TTC549 (cell line): ENCODE results near the gene TCEANC2.

Experiments
- FAIRE-seq: peaks from 2 replicates; lab custom pipeline; 2012; peaks lifted over from hg19 to GRCh38; lab: Jason Lieb, UNC

Gene TCEANC2

DNA sequence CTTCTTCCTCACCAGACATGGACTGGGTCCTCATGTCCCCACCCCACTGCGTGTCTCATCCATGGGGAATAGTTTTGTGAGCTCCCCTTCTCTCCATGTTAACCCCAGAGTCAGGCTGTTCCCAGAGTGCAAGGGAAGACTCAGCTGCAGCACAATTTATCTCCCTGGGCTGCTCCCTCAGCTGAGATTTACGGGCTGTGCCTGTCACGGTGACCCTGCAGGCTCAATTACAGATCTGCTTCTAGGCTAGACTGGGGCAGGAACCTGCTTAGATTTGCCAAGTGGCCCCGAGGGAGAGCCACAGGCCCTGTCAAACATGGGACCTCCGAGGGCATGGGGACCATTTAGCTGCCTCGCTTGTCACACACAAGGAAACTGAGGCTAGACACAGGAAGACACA, 61.5 kb downstream of the TCEANC2 start:
- no peak for FAIRE-seq

- no peak for FAIRE-seq
Observed at GRCh38 chr1:54115520-54115919, 62.1 kb downstream of the TCEANC2 start.

DNA sequence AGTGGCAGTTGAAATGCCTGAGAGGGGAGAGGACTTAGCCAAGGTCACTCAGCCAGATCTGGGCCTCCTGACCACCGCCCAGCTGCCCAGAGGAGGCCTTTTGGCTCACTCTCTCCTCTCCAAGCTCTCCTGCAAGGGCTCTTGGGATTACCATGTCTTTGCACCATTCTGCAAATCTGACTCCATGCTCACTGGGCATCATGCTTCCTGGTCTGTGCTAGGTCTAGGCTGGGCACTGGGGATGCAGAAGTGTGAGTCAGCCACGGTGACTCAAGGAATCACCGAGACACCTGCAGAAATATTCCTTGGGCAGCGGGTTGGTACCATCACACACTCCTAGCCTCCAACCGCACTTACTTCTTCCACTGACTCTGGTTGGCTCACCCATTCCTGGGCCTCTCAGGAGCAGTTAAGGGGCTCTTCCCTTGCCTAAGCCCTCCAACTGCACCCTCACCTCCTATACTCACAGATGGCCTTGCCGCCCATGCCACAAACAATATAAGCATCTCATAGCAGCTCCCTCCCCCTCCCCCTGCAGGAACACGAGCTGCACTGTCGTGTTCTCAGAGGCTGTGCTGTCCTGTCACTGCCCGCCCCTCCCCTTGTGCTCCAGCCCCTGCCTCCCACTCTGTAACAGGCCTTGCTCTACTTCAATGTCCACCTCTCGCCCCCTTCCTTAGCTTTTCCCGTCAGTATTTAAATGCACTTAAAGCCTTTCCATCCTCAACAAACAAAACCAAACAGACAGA, 64.6 kb downstream of the TCEANC2 start:
- FAIRE-seq = no peak

DNA sequence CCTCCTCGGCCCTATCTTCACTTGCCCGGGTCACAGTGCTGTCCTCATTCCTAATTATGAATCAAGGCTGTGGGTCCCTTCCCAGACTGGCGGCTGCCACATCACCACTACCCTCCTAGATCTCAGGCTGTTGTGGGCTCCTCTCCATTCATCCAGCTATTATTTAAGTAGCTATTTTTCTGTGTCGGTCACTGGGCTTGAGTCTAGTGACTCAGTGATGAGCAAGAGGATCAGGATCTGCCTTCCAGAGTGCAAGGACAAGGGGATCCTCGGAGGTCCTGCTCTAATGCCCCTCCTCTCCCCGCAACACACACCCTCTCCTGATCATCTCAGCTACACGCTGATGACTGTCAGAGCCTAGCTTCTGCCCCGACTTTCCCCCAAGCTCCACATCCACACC, 65.3 kb downstream of the TCEANC2 start:
- no peak for FAIRE-seq

- no peak for FAIRE-seq
Observed at GRCh38 chr1:54120018-54120697, 66.8 kb downstream of the TCEANC2 start.

GRCh38 chr1:54120698-54121481, 67.5 kb downstream of the TCEANC2 start:
- FAIRE-seq = no peak

- no peak for FAIRE-seq
Observed at GRCh38 chr1:54121482-54122134, 68.2 kb downstream of the TCEANC2 start.

- FAIRE-seq = no peak
Observed at GRCh38 chr1:54122135-54122751, 68.8 kb downstream of the TCEANC2 start.

DNA sequence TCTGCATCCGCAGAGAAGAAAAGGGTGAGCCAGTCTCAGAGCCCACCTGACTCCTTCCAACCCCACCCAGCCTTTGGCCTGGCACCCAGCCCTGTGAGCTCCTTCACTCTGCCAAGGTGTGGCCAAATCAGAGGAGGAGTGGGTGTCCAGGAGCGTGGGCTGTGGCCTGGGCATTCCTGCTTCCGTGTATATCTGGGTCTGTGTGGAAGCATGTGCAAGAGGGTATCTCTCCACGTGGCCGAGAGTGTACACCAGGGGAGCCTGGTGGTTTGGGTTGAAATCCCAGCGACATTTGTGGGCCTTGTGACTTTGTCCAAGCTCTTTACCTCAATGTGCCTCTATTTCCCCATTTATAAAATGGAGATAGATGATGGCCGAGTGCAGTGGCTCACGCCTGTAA, 69.6 kb downstream of the TCEANC2 start:
- FAIRE-seq = no peak

DNA sequence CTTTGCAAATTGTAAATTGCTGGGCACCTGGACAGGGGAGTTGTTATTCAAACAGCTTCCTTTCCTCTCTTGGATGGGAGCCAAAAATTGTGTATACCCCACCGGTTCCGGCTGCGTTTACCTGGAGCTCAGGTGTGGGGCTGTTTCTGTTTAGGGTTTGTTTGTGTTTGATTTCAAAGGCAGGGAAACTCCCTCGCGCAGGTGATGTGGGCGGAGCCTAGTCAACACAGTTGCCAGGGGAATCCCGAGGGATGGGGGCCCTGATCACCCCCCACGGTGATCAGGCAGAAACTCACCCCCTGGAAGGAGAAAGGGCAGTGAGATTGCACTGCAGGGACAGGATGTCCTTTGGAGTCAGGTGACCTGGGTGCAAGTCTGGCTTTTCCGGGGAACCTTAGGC, 71.1 kb downstream of the TCEANC2 start:
- FAIRE-seq = no peak

- no peak for FAIRE-seq
Observed at GRCh38 chr1:54124906-54125305, 71.5 kb downstream of the TCEANC2 start.

DNA sequence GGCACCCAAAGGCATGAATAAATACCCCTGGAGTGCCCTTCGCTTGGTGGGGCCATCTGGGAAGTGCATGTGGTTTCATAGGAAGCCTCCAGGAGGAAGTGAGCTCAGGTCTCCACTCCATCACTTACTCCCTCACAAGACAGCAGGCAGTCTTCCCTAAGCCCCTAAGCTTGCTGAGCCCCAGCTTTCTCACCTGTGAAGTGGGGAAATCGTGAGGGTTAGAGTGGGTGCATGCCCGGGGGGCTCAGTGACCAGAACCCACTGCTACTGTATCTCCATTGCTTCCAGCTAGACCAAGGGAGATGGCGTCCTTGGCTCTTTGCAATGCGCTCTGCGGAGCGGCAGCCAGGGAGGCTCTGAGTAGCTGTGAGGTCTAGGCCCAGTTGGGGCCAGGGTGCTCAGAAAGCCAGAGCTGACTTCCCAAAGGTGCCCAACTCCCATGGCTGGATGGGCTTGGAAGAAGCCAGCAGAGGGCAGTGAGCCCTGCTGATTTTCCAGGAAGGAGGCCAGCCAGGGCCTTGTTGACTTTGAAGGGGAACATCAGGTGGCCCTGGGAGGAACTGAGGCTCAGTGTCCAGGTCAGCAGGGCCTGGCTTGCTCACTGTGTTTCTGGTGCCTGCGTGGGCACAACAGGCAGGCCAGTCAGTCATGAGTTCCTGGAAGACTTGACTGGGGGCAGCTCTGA, 72.1 kb downstream of the TCEANC2 start:
- no peak for FAIRE-seq

GRCh38 chr1:54126271-54126815, 72.9 kb downstream of the TCEANC2 start:
- FAIRE-seq = no peak

GRCh38 chr1:54127594-54128300, 74.3 kb downstream of the TCEANC2 start:
- no peak for FAIRE-seq

DNA sequence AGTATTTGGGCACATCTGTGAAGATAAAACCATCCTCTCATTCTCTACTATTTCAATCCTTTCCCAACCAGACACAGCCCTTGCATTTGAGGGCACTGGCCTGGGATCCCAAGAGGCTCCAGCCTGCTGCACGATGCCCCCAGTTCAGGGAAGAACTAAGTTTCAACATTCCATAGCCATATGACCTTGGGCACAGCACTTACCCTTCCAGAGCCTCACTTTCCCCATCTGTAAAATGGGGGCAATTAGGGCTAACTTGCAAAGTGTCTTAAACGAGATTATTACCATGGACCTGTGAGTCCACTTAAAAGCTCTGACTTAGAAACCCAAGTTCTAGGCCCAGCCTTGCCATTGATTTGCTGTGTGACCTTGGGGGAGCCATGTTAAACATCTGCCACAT, 76.5 kb downstream of the TCEANC2 start:
- no peak for FAIRE-seq

GRCh38 chr1:54131419-54131818, 78.0 kb downstream of the TCEANC2 start:
- no peak for FAIRE-seq

GRCh38 chr1:54132495-54132894, 79.1 kb downstream of the TCEANC2 start:
- no peak for FAIRE-seq

- no peak for FAIRE-seq
Observed at GRCh38 chr1:54134295-54134694, 80.9 kb downstream of the TCEANC2 start.

GRCh38 chr1:54135436-54136120, 82.2 kb downstream of the TCEANC2 start:
- peak; percentile 20 for FAIRE-seq

DNA sequence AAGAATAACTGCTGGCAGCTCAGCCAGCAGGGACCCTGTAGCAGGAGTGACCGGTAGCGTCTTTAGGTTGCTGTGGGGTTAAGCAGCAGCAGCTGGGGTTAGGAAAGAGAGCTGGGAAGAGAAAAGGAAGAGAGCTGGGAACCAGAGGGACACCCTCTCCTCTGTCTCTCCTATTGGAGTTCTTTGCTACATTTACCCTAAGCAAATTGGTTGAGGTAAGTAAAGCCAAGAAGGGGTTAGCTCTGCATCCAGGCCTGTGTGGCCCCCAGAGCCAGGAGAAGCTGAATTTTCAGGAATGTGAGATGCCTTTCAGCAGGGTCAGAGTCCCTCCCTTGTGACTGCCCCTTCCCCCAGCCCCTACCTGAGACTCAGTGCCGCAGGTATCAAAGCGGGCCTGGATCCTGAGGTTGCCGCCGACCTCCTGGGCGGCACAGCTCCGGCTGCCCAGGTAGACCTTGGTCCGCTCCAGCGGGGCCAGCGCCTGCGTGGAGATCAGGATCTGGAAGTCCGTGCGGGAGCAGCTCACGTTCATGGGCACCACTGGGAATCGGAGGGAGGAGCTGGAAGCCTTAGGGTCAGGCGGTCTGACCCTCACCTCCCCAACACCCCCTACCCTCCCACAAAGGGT, 83.0 kb downstream of the TCEANC2 start:
- FAIRE-seq = no peak
